GM23248 (cell line): ENCODE data around the gene COPS8. TPM values are rescaled to one million over a fixed set of nuclear protein-coding genes. Genes with fewer than 3 reads are reported as not detected.

Source experiments
- DNase-seq: peaks from one replicate; pipeline ENCODE4 v3.0.0-alpha.2; 2015
- H2AFZ ChIP-seq: fragments of 200-600 bp; sonication (generic); 2 replicates; pipeline ENCODE4 v1.6.1; 2016; ENCODE audit warnings: antibody characterized with exemption
- H3F3A ChIP-seq: fragments of 200-600 bp; sonication (generic); 2 replicates; pipeline ENCODE4 v1.6.1; 2016; ENCODE audit warnings: mild to moderate bottlenecking, antibody characterized with exemption, mixed run types; ENCODE audit not compliant: insufficient read depth
- H3K27ac ChIP-seq: fragments of 200-600 bp; sonication (generic); 2 replicates; pipeline ENCODE4 v1.5.1; 2016; ENCODE audit warnings: mild to moderate bottlenecking
- H3K27me3 ChIP-seq: fragments of 200-600 bp; sonication (generic); replicated peaks from 2 replicates; pipeline ENCODE4 v1.6.1; 2016; ENCODE audit warnings: mild to moderate bottlenecking; ENCODE audit not compliant: insufficient read depth
- H3K36me3 ChIP-seq: fragments of 200-600 bp; sonication (generic); 2 replicates; pipeline ENCODE4 v1.6.1; 2016; ENCODE audit warnings: low read depth, mild to moderate bottlenecking
- H3K4me1 ChIP-seq: fragments of 200-600 bp; sonication (generic); 2 replicates; pipeline ENCODE4 v1.6.1; 2016; ENCODE audit warnings: mild to moderate bottlenecking; ENCODE audit not compliant: insufficient read depth
- H3K4me2 ChIP-seq: fragments of 200-600 bp; sonication (generic); one replicate; pipeline ENCODE4 v1.6.1; 2016; ENCODE audit warnings: mild to moderate bottlenecking; ENCODE audit not compliant: unreplicated experiment
- H3K4me3 ChIP-seq: fragments of 200-600 bp; sonication (generic); 2 replicates; pipeline ENCODE4 v1.5.1; 2016; ENCODE audit warnings: mild to moderate bottlenecking
- H3K79me2 ChIP-seq: fragments of 200-600 bp; sonication (generic); 2 replicates; pipeline ENCODE4 v1.6.1; 2016; ENCODE audit warnings: mild to moderate bottlenecking; ENCODE audit not compliant: insufficient read depth
- H3K9ac ChIP-seq: fragments of 200-600 bp; sonication (generic); 2 replicates; pipeline ENCODE4 v1.6.1; 2016; ENCODE audit warnings: mild to moderate bottlenecking
- H3K9me2 ChIP-seq: fragments of 200-600 bp; sonication (generic); 2 replicates; pipeline ENCODE4 v1.6.1; 2016; ENCODE audit warnings: mixed run types, mild to moderate bottlenecking, moderate library complexity; ENCODE audit not compliant: insufficient read depth
- H3K9me3 ChIP-seq: fragments of 200-600 bp; sonication (generic); one replicate; pipeline ENCODE4 v1.6.1; 2017; ENCODE audit warnings: low read depth
- H4K20me1 ChIP-seq: fragments of 200-600 bp; sonication (generic); 2 replicates; pipeline ENCODE4 v1.6.0; 2016; ENCODE audit not compliant: insufficient read depth
- EZH2 ChIP-seq: fragments of 200-600 bp; sonication (generic); IDR thresholded peaks from 2 replicates; pipeline ENCODE4 v1.6.1; 2018; ENCODE audit warnings: antibody characterized with exemption, mild to moderate bottlenecking; ENCODE audit not compliant: insufficient read depth, poor library complexity, severe bottlenecking
- EZH2phosphoT487 ChIP-seq: fragments of 200-600 bp; sonication (generic); IDR thresholded peaks from 2 replicates; pipeline ENCODE4 v1.6.1; 2018; ENCODE audit warnings: antibody characterized with exemption, moderate library complexity, mild to moderate bottlenecking, low read depth; ENCODE audit not compliant: insufficient read depth
- WGBS, 2 experiments: methylation state at CpG; one replicate each; pipeline ENCODE4 v1.1.6; 2015 to 2017; ENCODE audit warnings: low lambda C conversion rate in 2 of 2, low coverage in 1 of 2; ENCODE audit errors: missing lambda C conversion rate in 2 of 2; 5-methylcytosine and 5-hydroxymethylcytosine counted together
- in situ Hi-C: fragments of 300-500 bp; cut with MboI; formaldehyde crosslinking; loops from 2 replicates; pipeline ENCODE4 v1.15.0; 2020
- polyA plus RNA-seq: library from polyadenylated mRNA; unstranded; fragments of >200 nt; fragmentation: Nextera tagmentation; extraction: Ambion mirVana; gene quantifications from 2 replicates; pipeline ENCODE4 v1.2.1, GENCODE V29; 2016
- total RNA-seq: library from RNA; depleted of rRNA; stranded (reverse); fragments of >200 nt; shearing (Covaris generic); gene quantifications from 2 replicates; pipeline ENCODE4 v1.2.3, GENCODE V29; 2014

COPS8 gene
- total and polyA plus RNA-seq, 2 experiments from 2014 or later, result 148 to 164 TPM

DNA sequence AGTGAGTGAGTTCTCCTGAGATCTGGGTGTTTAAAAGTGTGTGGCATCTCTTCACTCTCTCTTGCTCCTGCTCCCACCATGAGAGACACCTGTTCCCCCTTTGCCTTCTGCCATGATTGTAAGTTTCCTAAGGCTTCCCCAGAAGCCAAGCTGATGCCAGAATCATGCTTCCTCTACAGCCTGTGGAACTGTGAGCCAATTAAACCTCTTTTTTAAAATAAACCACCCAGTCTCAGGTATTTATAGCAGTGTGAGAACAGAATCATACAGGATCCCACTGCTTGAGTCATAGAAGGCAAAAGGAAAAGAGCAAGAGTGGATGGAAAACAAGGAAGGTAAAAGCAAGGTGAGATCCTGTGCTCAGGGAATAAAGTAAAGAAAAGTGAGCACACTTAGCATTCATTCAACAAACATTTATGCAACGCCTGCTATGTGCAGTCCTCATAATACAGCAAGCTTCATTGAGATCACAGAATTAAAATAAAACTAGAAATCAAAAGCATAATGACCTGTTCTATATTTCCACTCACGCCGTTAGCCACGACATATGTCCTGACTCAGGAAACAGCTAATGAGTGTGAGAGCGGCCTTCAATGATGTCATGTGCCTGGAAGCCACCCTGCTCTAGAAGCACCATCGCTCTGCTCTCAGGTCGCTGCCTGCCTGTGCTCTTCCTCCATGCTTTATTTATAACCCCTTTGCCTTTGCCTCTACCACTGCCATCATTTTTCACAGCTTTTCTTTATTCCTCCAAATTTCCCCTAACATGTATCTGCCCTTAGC, 11.3 kb upstream of the COPS8 start:
- H3K79me2 ChIP-seq, result no peaks in the 10 kb centered on the region
- TF ChIP-seq EZH2, result no peak
- no peak for TF ChIP-seq EZH2phosphoT487
- WGBS, 2 experiments, result 93 to 97% methylated on average over 7 of the region's 7 CpGs
- in situ Hi-C loops, result no loop called here
- no peaks in the 10 kb centered on the region for H3K27me3 ChIP-seq
- peaks cover 22% of the 10 kb centered on the region for H3K4me1 ChIP-seq
- peak overlapping the region; percentile 69 for H3K27ac ChIP-seq
- peak overlapping the region; percentile 52 for H3K4me2 ChIP-seq
- H3K9me2 ChIP-seq, result no peaks in the 10 kb centered on the region
- DNase-seq, result no peak
- no peak overlapping the region for H3K9ac ChIP-seq
- H3K9me3 ChIP-seq, result no peaks in the 10 kb centered on the region
- H2AFZ ChIP-seq, result peak overlapping the region; percentile 74
- peaks cover 21% of the 10 kb centered on the region for H3F3A ChIP-seq
- no peak overlapping the region for H3K4me3 ChIP-seq
- no peaks in the 10 kb centered on the region for H3K36me3 ChIP-seq
- H4K20me1 ChIP-seq, result no peaks in the 10 kb centered on the region

DNA sequence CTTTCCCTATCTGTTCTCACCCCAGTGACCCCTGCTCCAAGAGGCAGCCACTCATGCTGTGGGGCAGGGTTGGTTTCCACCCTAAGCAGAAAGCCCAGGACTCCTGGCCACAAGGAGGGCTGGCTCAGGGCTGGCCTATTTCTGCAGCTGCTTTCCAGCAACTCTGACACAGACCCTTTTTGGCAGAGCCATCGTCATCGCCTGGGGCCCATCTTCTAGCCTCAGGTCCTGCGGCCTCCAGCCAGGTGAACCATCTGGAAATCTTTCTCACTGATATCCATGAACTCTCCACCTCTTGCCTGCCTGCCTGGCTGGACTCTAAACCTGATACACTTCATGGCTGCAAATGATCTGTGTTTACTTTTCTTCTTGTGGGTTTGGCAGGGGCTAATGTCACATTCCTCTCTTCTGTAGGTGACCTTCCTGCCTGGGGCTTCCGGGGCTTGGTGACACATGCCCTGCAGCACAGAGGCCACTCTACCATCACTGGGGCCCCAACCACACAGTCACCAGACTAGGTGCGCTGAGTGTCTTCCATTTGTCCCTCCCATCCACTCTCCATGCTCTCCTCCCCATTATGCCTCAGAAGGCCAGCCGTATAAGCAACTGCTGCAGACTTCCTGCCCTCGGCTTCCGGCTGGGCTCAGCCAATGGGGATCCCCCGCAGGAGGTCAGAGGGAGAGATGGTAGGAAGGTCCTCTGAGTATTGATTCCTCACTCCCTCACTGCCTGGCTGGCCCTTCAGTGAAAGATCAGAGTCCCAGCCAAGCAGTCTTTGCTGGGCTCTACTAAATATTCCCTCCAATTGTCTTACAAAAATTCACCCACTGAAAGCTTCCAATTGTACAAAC, 9.7 kb upstream of the COPS8 start:
- Histone ChIP-seq H3F3A (peaks cover 21% of the 10 kb centered on the region), H3K9me3 (no peaks in the 10 kb centered on the region), H3K4me2 (no peak overlapping the region), H3K27ac (no peak overlapping the region), H3K4me1 (peaks cover 22% of the 10 kb centered on the region), H3K36me3 (no peaks in the 10 kb centered on the region), H3K27me3 (no peaks in the 10 kb centered on the region), H3K79me2 (no peaks in the 10 kb centered on the region), H3K9ac (no peak overlapping the region), H4K20me1 (no peaks in the 10 kb centered on the region), H3K9me2 (no peaks in the 10 kb centered on the region), H2AFZ (no peak overlapping the region), H3K4me3 (no peak overlapping the region)
- in situ Hi-C loops, result no loop called here
- TF ChIP-seq EZH2phosphoT487, result no peak
- 88 to 91% methylated on average over 9 of the region's 9 CpGs for WGBS, 2 experiments
- DNase-seq, result no peak

DNA sequence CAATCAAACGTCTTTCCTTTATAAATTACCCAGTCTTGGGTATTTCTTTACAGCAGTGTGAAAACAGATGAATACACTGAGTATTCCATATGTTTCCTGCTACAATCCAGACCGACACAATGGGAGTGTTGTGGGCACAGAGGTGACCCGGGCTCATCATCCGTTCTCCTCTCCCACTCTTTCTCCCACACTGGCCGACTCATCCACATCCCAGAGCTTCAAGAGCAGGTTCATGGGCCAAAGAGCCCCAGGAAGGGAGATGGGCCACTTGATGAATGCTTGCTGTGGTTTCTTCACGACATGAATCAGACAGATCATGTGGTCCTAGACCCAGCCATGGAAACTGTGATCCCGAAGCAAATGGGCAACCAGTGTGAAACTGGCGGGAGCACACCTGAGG, 4.1 kb upstream of the COPS8 start:
- H3K4me1 ChIP-seq, result peaks cover 8% of the 10 kb centered on the region; the same call in 1 of the 2 replicates
- H3K9ac ChIP-seq, result no peak overlapping the region
- DNase-seq, result no peak
- no peaks in the 10 kb centered on the region for H3K9me2 ChIP-seq
- no peaks in the 10 kb centered on the region for H3K9me3 ChIP-seq
- no peaks in the 10 kb centered on the region for H4K20me1 ChIP-seq
- in situ Hi-C loops, result no loop called here
- WGBS, 2 experiments, result 73 to 76% methylated on average over 8 of the region's 8 CpGs
- no peak overlapping the region for H3K4me2 ChIP-seq
- H3K36me3 ChIP-seq, result no peaks in the 10 kb centered on the region
- H3K79me2 ChIP-seq, result peaks cover 12% of the 10 kb centered on the region
- no peak overlapping the region for H3K4me3 ChIP-seq
- H3F3A ChIP-seq, result 0 out of 2 replicates have a peak, but pooled peaks cover 6% of the 10 kb centered on the region
- no peak overlapping the region for H3K27ac ChIP-seq
- no peaks in the 10 kb centered on the region for H3K27me3 ChIP-seq
- H2AFZ ChIP-seq, result no peak overlapping the region
- TF ChIP-seq EZH2 (no peak), EZH2phosphoT487 (no peak)

DNA sequence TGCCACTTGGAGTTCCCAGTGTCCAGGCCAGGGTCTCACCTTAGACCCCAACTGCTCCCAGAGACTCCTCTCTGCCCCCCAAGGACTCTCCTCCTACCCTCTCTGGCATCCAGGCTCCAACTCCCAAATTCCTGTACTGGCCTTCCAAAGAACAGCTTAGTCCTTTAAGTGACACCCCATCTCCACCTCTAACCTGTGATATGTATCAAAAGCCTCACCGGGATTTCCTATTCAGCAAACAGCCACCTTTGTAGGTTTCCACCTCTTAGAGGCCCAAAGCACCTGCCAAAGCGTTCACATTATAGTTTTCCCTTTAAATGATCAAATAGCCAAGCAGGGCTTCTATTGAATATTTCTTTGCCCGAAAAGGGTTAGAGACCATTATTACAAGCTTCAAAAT, 2.7 kb upstream of the COPS8 start:
- in situ Hi-C loops, result no loop called here
- H2AFZ ChIP-seq, result no peak overlapping the region
- no peaks in the 10 kb centered on the region for H3K9me3 ChIP-seq
- peaks cover 19% of the 10 kb centered on the region for H3K4me1 ChIP-seq
- 98% methylated on average over 3 of the region's 3 CpGs for WGBS, 2 experiments
- no peak overlapping the region for H3K27ac ChIP-seq
- peaks cover 26% of the 10 kb centered on the region for H3K79me2 ChIP-seq
- no peaks in the 10 kb centered on the region for H3K27me3 ChIP-seq
- no peak for TF ChIP-seq EZH2
- TF ChIP-seq EZH2phosphoT487, result no peak
- DNase-seq, result no peak
- no peak overlapping the region for H3K4me2 ChIP-seq
- 0 out of 2 replicates have a peak, but pooled peaks cover 6% of the 10 kb centered on the region for H3F3A ChIP-seq
- H3K9me2 ChIP-seq, result no peaks in the 10 kb centered on the region
- no peak overlapping the region for H3K4me3 ChIP-seq
- no peak overlapping the region for H3K9ac ChIP-seq
- 0 out of 2 replicates have a peak, but pooled peaks cover 4% of the 10 kb centered on the region for H3K36me3 ChIP-seq
- no peaks in the 10 kb centered on the region for H4K20me1 ChIP-seq
